Measurements from ENCODE around the gene CHPF2. TPM values are rescaled to one million over a fixed set of nuclear protein-coding genes. Genes with fewer than 3 reads are reported as not detected.

The CHPF2 gene, protein sequence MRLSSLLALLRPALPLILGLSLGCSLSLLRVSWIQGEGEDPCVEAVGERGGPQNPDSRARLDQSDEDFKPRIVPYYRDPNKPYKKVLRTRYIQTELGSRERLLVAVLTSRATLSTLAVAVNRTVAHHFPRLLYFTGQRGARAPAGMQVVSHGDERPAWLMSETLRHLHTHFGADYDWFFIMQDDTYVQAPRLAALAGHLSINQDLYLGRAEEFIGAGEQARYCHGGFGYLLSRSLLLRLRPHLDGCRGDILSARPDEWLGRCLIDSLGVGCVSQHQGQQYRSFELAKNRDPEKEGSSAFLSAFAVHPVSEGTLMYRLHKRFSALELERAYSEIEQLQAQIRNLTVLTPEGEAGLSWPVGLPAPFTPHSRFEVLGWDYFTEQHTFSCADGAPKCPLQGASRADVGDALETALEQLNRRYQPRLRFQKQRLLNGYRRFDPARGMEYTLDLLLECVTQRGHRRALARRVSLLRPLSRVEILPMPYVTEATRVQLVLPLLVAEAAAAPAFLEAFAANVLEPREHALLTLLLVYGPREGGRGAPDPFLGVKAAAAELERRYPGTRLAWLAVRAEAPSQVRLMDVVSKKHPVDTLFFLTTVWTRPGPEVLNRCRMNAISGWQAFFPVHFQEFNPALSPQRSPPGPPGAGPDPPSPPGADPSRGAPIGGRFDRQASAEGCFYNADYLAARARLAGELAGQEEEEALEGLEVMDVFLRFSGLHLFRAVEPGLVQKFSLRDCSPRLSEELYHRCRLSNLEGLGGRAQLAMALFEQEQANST
- polyA plus RNA-seq (2011; rRNA removed) (32.9 and 42.2 TPM in 2 replicates), polyA minus RNA-seq (2011; rRNA and poly(A)+ RNA removed) (37.7 and 51.9 TPM in 2 replicates)

- no peaks in the 10 kb centered on the region; the same call in 1 of the 2 replicates for H3K9me3 ChIP-seq (ENCODE audit: control insufficient read depth, insufficient read depth, low read length)
- CTCF ChIA-PET = interaction anchor here (1.2 to 4.6 kb wide), 2 partner anchors 12 to 14 kb away, joined by 4 to 29 read pairs; no protein-coding TSS in a partner anchor
- H3K27me3 ChIP-seq (ENCODE audit: control insufficient read depth, insufficient read depth, low read length) = no peaks in the 10 kb centered on the region
- POLR2A ChIA-PET = interaction anchor here (0.6 kb wide), 1 partner anchor 1973 kb away, joined by 3 read pairs; no protein-coding TSS in a partner anchor
- TF ChIP-seq, protein P1, sequence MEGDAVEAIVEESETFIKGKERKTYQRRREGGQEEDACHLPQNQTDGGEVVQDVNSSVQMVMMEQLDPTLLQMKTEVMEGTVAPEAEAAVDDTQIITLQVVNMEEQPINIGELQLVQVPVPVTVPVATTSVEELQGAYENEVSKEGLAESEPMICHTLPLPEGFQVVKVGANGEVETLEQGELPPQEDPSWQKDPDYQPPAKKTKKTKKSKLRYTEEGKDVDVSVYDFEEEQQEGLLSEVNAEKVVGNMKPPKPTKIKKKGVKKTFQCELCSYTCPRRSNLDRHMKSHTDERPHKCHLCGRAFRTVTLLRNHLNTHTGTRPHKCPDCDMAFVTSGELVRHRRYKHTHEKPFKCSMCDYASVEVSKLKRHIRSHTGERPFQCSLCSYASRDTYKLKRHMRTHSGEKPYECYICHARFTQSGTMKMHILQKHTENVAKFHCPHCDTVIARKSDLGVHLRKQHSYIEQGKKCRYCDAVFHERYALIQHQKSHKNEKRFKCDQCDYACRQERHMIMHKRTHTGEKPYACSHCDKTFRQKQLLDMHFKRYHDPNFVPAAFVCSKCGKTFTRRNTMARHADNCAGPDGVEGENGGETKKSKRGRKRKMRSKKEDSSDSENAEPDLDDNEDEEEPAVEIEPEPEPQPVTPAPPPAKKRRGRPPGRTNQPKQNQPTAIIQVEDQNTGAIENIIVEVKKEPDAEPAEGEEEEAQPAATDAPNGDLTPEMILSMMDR (IDR thresholded peaks at IDR 0.05; ENCODE audit: low read depth, low read length) = no peak
- H3K4me3 ChIP-seq (ENCODE audit: low read depth, low read length) = peak within 1 kb of the TSS; percentile 96
- H3K27ac ChIP-seq (ENCODE audit: low read depth, low read length) = peak within 1 kb of the TSS; percentile 85
- DNase-seq (ENCODE audit: low read depth, low spot score) = peak; percentile 56
Observed at GRCh38 chr7:151232091-151232916, at the start of gene CHPF2. Gene CHPF2, plus strand, starts transcription at chr7:151232483. Its CDS starts 1,529 bp downstream, at chr7:151234012.

- Histone ChIP-seq H3K27ac (ENCODE audit: low read depth, low read length) (no peak overlapping the region), H3K4me3 (ENCODE audit: low read depth, low read length) (no peak overlapping the region), H3K27me3 (ENCODE audit: control insufficient read depth, insufficient read depth, low read length) (peaks cover 45% of the 10 kb centered on the region), H3K9me3 (ENCODE audit: control insufficient read depth, insufficient read depth, low read length) (no peaks in the 10 kb centered on the region; the same call in 1 of the 2 replicates)
- ChIA-PET CTCF (no interaction called here), POLR2A (no interaction called here)
- TF ChIP-seq, protein P1 (IDR thresholded peaks at IDR 0.05; ENCODE audit: low read depth, low read length) = no peak
- DNase-seq (ENCODE audit: low read depth, low spot score) = no peak
Observed at GRCh38 chr7:151185762-151186639, 46.3 kb upstream of the CHPF2 start.

- no peak within 1 kb of the TSS for H3K4me3 ChIP-seq (ENCODE audit: low read depth, low read length)
- TF ChIP-seq, protein P1 (IDR thresholded peaks at IDR 0.05; ENCODE audit: low read depth, low read length) = no peak
- CTCF ChIA-PET = no interaction called here
- no peaks in the 10 kb centered on the region; the same call in 1 of the 2 replicates for H3K9me3 ChIP-seq (ENCODE audit: control insufficient read depth, insufficient read depth, low read length)
- peaks cover 47% of the 10 kb centered on the region for H3K27me3 ChIP-seq (ENCODE audit: control insufficient read depth, insufficient read depth, low read length)
- no peak for DNase-seq (ENCODE audit: low read depth, low spot score)
- POLR2A ChIA-PET = no interaction called here
- H3K27ac ChIP-seq (ENCODE audit: low read depth, low read length) = no peak within 1 kb of the TSS
Observed at GRCh38 chr7:151186640-151187408, 45.5 kb upstream of the CHPF2 start, which contains the start of gene ASB10. Gene ASB10, minus strand, starts transcription at chr7:151187250. Its CDS starts 120 bp downstream, at chr7:151187130.

Data from AG04450 (cell line).